Right lobe of liver (tissue), 4 donors: ENCODE results near the gene IFNA2.

ENCODE experiments used
- POLR2A ChIP-seq: fragments of 450-650 bp; IDR thresholded peaks from one replicate; pipeline ENCODE4 v1.6.1; 2017; ENCODE audit warnings: antibody characterized with exemption, mild to moderate bottlenecking
- TF ChIP-seq, protein P1 (sequence below), 4 donors: fragments of 200-600 bp in 3 of 4; fragments of 450-650 bp in 1 of 4; IDR thresholded peaks; one replicate each; pipeline versions ENCODE4 v1.5.1 to v1.8.0; 2016 to 2022; ENCODE audit warnings: antibody characterized with exemption in 4 of 4, mild to moderate bottlenecking in 2 of 4
- donor health status: DM: no; HTN: no; CAD: no.
- donor health status: DM: no; HTN: no; CAD: no.
- donor health status: DM: no; HTN: yes; CAD: no.

DNA sequence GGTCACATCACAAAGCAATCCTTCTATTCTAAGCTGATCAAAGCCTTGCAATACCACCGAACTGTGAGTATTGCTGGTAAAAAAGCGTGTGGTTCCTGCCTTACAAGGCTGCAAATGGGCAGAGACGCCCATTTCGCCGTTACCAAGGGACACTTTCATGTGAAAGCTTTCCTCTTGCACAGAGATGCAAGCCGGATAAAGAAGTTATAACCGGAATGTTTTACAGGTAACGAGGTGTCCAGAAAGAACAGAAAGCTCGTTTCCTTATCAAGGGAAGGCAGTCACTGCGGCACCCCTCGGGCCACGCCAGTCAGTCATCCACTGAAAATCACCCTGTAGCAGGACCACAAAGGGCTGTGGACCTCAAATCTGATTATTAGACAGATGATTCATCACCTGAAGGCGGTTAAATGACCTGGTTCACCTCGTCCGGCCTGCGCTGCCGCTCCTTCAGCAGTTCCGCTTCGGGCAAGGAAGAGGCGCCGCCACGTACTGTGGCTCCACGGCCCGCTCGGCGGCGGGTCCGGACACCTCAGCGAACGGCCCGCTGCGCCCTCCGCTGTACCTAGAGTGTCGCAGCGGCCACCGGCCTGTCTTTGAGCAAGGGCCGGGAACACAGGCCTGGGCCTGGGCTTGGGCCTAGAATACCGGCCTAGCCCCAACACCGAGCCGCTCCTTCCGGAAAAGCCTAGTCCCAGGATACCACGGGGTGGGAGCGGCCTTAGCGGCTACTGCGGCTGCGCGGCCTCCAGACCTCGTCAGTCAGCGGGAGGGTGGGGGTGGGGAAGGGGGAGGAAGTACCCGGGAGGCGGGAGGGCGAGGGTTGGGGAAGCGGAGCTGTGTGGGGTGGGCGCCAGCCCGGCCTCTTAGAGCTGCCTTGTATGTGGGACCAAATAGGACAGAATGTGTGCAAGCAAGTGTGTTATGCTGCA is 50.2 kb downstream of the IFNA2 start, which contains the start of gene KLHL9:
- TF ChIP-seq POLR2A, result peak; percentile 66
- TF ChIP-seq, protein P1, sequence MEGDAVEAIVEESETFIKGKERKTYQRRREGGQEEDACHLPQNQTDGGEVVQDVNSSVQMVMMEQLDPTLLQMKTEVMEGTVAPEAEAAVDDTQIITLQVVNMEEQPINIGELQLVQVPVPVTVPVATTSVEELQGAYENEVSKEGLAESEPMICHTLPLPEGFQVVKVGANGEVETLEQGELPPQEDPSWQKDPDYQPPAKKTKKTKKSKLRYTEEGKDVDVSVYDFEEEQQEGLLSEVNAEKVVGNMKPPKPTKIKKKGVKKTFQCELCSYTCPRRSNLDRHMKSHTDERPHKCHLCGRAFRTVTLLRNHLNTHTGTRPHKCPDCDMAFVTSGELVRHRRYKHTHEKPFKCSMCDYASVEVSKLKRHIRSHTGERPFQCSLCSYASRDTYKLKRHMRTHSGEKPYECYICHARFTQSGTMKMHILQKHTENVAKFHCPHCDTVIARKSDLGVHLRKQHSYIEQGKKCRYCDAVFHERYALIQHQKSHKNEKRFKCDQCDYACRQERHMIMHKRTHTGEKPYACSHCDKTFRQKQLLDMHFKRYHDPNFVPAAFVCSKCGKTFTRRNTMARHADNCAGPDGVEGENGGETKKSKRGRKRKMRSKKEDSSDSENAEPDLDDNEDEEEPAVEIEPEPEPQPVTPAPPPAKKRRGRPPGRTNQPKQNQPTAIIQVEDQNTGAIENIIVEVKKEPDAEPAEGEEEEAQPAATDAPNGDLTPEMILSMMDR (IDR thresholded peaks at IDR 0.05), result no peak
